ENCODE data around the gene ARSB.
"Not testable (repeated sequence)": the region's sequence is repeated elsewhere in the genome, so short reads cannot be mapped to it uniquely, and the experiment has no call there.

ARSB gene

GRCh38 chr5:78879516-78879915, 105.6 kb downstream of the ARSB start:
- Mint-ChIP-seq H3K9me3 (no peaks in the 10 kb centered on the region), H3K27ac (no peak overlapping the region), H3K4me1 (no peaks in the 10 kb centered on the region), H3K36me3 (peaks cover 18% of the 10 kb centered on the region), H3K4me3 (no peak overlapping the region)
- DNase-seq (ENCODE audit: low spot score in 2 of 2) (no peak), ATAC-seq (no peak)

DNA sequence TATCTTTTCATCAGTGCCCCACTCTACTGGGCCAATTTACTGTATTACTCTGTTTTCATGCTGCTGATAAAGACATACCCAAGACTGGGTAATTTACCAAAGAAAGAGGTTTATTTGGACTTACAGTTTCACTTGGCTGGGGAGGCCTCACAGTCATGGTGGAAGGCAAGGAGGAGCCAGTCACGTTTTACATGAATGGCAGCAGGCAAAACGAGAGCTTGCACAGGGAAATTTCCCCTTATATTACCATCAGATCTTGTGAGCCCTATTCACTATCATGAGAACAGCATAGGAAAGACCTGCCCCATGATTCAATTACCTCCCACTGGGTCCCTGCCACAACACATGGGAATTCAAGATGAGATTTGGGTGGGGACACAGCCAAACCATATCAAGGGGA, 119.0 kb downstream of the ARSB start:
- not testable (repeated sequence) for H3K27ac Mint-ChIP-seq; ATAC-seq; DNase-seq (ENCODE audit: low spot score in 2 of 2); H3K4me3 Mint-ChIP-seq; H3K4me1 Mint-ChIP-seq; H3K36me3 Mint-ChIP-seq
- peaks cover 15% of the 10 kb centered on the region for H3K9me3 Mint-ChIP-seq

GRCh38 chr5:78858364-78858763, 126.7 kb downstream of the ARSB start:
- peaks cover 5% of the 10 kb centered on the region for H3K36me3 Mint-ChIP-seq
- DNase-seq (ENCODE audit: low spot score in 2 of 2) (no peak), ATAC-seq (no peak)
- no peak overlapping the region for H3K4me3 Mint-ChIP-seq
- peaks cover 9% of the 10 kb centered on the region for H3K9me3 Mint-ChIP-seq
- H3K4me1 Mint-ChIP-seq = no peaks in the 10 kb centered on the region
- no peak overlapping the region for H3K27ac Mint-ChIP-seq

DNA sequence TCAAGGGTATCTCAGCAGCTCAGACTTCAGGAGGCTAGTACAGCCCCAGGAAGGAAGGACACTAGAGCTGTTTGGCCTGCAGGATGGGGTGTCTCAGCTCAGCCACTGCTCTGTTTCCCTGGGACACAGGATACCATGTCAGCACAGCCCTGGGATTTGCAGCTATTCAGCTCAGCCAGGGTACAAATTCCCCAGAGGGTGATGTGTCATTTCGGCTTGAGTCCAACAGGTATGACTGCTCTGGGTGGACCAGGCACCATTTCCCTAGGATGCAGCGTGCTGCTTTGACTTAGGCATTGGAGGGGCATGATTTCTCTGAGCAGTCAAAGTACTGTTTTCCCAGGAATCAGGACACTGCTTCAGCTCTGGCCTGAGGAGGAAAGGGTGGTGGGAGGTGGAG, 130.1 kb downstream of the ARSB start:
- Mint-ChIP-seq H3K27ac (no peak overlapping the region), H3K4me1 (no peaks in the 10 kb centered on the region), H3K4me3 (no peak overlapping the region)

GRCh38 chr5:78851891-78852290, 133.2 kb downstream of the ARSB start:
- not testable (repeated sequence) for DNase-seq (ENCODE audit: low spot score in 2 of 2); ATAC-seq; H3K36me3 Mint-ChIP-seq; H3K4me1 Mint-ChIP-seq; H3K27ac Mint-ChIP-seq; H3K4me3 Mint-ChIP-seq
- H3K9me3 Mint-ChIP-seq = peaks cover 12% of the 10 kb centered on the region

More for the DNA sequence above, 130.1 kb downstream of the ARSB start:
- Mint-ChIP-seq H3K9me3 (peaks cover 7% of the 10 kb centered on the region), H3K36me3 (peaks cover 5% of the 10 kb centered on the region)
- DNase-seq (ENCODE audit: low spot score in 2 of 2) = no peak
- ATAC-seq = no peak

- no peak for ATAC-seq
- DNase-seq (ENCODE audit: low spot score in 2 of 2) = no peak
- Mint-ChIP-seq H3K36me3 (no peaks in the 10 kb centered on the region), H3K4me3 (no peak overlapping the region), H3K27ac (no peak overlapping the region), H3K9me3 (peaks cover 5% of the 10 kb centered on the region), H3K4me1 (no peaks in the 10 kb centered on the region)
These were observed 139.6 kb downstream of the ARSB start for GRCh38 chr5:78845470-78845869.

DNA sequence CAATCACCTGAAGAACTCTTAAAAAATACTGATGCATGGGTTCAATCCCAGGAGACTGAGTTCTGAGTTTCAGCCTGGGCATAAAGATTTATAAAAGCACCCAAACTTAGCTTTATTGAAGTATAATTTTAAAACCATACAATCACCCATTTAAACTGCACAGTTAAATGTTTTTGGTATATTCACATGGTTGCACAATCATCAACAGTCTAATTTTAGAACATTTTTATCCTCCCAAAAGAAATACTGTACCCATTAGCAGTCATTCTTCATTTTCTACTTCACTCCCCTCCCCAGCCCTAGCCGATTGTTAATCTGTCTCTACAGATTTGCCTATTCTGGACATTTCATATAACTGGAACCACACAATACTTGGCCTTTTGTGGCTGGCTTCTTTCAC, 141.7 kb downstream of the ARSB start:
- no peaks in the 10 kb centered on the region for H3K36me3 Mint-ChIP-seq
- ATAC-seq = no peak
- H3K4me1 Mint-ChIP-seq = no peaks in the 10 kb centered on the region
- H3K27ac Mint-ChIP-seq = no peak overlapping the region
- peaks cover 5% of the 10 kb centered on the region for H3K9me3 Mint-ChIP-seq
- DNase-seq (ENCODE audit: low spot score in 2 of 2) = no peak
- H3K4me3 Mint-ChIP-seq = no peak overlapping the region

GRCh38 chr5:78841767-78842166, 143.3 kb downstream of the ARSB start:
- no peak overlapping the region for H3K4me3 Mint-ChIP-seq
- H3K4me1 Mint-ChIP-seq = no peaks in the 10 kb centered on the region
- DNase-seq (ENCODE audit: low spot score in 2 of 2) = no peak
- no peaks in the 10 kb centered on the region for H3K36me3 Mint-ChIP-seq
- no peaks in the 10 kb centered on the region for H3K9me3 Mint-ChIP-seq
- H3K27ac Mint-ChIP-seq = no peak overlapping the region
- ATAC-seq = no peak

DNA sequence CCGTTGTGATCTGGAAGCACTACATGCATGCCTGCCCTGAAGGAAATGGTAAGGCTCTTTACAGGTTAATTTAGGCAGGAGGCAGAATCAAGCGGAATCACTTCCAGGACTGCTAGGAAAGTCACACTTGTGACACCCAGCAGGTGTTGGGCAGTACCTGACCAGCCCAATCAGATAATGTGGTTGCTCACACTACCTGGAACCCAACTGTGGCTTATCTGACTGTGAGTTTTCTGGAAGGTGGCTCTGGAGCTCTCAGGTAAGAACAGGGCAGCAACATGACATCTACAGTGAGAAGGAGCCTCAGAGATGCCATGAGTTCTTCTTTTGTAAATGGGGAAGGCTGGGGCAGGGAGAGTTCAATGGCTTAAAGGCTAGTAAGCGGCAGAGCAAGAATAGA, 146.4 kb downstream of the ARSB start:
- Mint-ChIP-seq H3K4me1 (no peaks in the 10 kb centered on the region), H3K36me3 (no peaks in the 10 kb centered on the region), H3K9me3 (no peaks in the 10 kb centered on the region), H3K27ac (no peak overlapping the region), H3K4me3 (no peak overlapping the region)
- ATAC-seq (no peak), DNase-seq (ENCODE audit: low spot score in 2 of 2) (no peak)

- no peak for ATAC-seq
- no peaks in the 10 kb centered on the region for H3K4me1 Mint-ChIP-seq
- H3K4me3 Mint-ChIP-seq = no peak overlapping the region
- H3K36me3 Mint-ChIP-seq = no peaks in the 10 kb centered on the region
- no peak for DNase-seq (ENCODE audit: low spot score in 2 of 2)
- H3K27ac Mint-ChIP-seq = no peak overlapping the region
- no peaks in the 10 kb centered on the region for H3K9me3 Mint-ChIP-seq
These were observed 147.3 kb downstream of the ARSB start for GRCh38 chr5:78837836-78838235.

- ATAC-seq = no peak
- H3K9me3 Mint-ChIP-seq = no peaks in the 10 kb centered on the region
- no peaks in the 10 kb centered on the region for H3K4me1 Mint-ChIP-seq
- no peak overlapping the region for H3K27ac Mint-ChIP-seq
- H3K4me3 Mint-ChIP-seq = no peak overlapping the region
- DNase-seq (ENCODE audit: low spot score in 2 of 2) = no peak
- no peaks in the 10 kb centered on the region for H3K36me3 Mint-ChIP-seq
These were observed 149.9 kb downstream of the ARSB start for GRCh38 chr5:78835176-78835575.

- Mint-ChIP-seq H3K4me3 (no peak overlapping the region), H3K27ac (no peak overlapping the region), H3K9me3 (no peaks in the 10 kb centered on the region), H3K4me1 (no peaks in the 10 kb centered on the region), H3K36me3 (peaks cover 5% of the 10 kb centered on the region)
- ATAC-seq (no peak), DNase-seq (ENCODE audit: low spot score in 2 of 2) (no peak)
These were observed 151.8 kb downstream of the ARSB start for GRCh38 chr5:78833284-78833683.

- H3K4me1 Mint-ChIP-seq = no peaks in the 10 kb centered on the region
- peaks cover 5% of the 10 kb centered on the region for H3K36me3 Mint-ChIP-seq
- no peak for DNase-seq (ENCODE audit: low spot score in 2 of 2)
- H3K4me3 Mint-ChIP-seq = no peak overlapping the region
- H3K9me3 Mint-ChIP-seq = no peaks in the 10 kb centered on the region
- H3K27ac Mint-ChIP-seq = no peak overlapping the region
- no peak for ATAC-seq
These were observed 154.5 kb downstream of the ARSB start for GRCh38 chr5:78830528-78831046.

GRCh38 chr5:78829811-78830527, 155.1 kb downstream of the ARSB start:
- H3K27ac Mint-ChIP-seq = no peak overlapping the region
- DNase-seq (ENCODE audit: low spot score in 2 of 2) (no peak), ATAC-seq (no peak)
- H3K4me3 Mint-ChIP-seq = no peak overlapping the region
- H3K4me1 Mint-ChIP-seq = no peaks in the 10 kb centered on the region
- H3K36me3 Mint-ChIP-seq = peaks cover 5% of the 10 kb centered on the region
- no peaks in the 10 kb centered on the region for H3K9me3 Mint-ChIP-seq

- Mint-ChIP-seq H3K9me3 (no peaks in the 10 kb centered on the region), H3K27ac (no peak overlapping the region), H3K36me3 (peaks cover 5% of the 10 kb centered on the region), H3K4me3 (no peak overlapping the region), H3K4me1 (no peaks in the 10 kb centered on the region)
- no peak for DNase-seq (ENCODE audit: low spot score in 2 of 2)
- ATAC-seq = no peak
These were observed 157.4 kb downstream of the ARSB start for GRCh38 chr5:78827725-78828124.

DNA sequence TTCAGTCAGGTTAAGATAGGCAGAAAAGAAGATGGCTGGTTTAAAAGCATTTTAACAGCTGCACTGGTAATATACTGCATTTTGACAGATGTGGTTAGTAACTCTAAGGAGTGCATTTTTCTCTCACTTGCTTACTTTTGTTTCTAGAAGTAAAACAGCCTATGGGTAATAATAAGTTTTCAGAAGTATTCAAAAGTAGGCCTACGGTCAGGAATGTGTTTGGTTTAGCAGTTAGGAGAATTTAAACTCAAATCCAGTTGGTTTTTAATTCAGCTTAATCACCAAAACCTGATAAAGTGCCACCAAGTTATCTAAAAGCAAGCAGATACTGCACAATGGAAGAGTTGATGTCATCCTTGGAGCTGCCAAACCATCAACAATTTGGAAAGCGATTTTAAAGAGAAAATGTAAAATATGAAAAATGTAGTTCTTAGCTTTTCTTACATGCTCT, 160.3 kb downstream of the ARSB start:
- Mint-ChIP-seq H3K9me3 (no peaks in the 10 kb centered on the region), H3K4me1 (no peaks in the 10 kb centered on the region), H3K4me3 (no peak overlapping the region), H3K27ac (no peak overlapping the region), H3K36me3 (peaks cover 4% of the 10 kb centered on the region)
- no peak for DNase-seq (ENCODE audit: low spot score in 2 of 2)
- no peak for ATAC-seq
